Stimulated activated CD8-positive, alpha-beta memory T cell treated with anti-CD3 and anti-CD28 coated beads, Interleukin-4, amount 100 ng/mL, for 24 hours (primary cell): ENCODE results near the gene TRIM14.
A peak's percentile ranks its signal among the peaks of the same experiment; 100 is the strongest.

Experiments used
- DNase-seq: peaks from one replicate; pipeline ENCODE4 v3.0.0-alpha.2; 2020; ENCODE audit warnings: low read depth

The TRIM14 gene, protein sequence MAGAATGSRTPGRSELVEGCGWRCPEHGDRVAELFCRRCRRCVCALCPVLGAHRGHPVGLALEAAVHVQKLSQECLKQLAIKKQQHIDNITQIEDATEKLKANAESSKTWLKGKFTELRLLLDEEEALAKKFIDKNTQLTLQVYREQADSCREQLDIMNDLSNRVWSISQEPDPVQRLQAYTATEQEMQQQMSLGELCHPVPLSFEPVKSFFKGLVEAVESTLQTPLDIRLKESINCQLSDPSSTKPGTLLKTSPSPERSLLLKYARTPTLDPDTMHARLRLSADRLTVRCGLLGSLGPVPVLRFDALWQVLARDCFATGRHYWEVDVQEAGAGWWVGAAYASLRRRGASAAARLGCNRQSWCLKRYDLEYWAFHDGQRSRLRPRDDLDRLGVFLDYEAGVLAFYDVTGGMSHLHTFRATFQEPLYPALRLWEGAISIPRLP

DNA sequence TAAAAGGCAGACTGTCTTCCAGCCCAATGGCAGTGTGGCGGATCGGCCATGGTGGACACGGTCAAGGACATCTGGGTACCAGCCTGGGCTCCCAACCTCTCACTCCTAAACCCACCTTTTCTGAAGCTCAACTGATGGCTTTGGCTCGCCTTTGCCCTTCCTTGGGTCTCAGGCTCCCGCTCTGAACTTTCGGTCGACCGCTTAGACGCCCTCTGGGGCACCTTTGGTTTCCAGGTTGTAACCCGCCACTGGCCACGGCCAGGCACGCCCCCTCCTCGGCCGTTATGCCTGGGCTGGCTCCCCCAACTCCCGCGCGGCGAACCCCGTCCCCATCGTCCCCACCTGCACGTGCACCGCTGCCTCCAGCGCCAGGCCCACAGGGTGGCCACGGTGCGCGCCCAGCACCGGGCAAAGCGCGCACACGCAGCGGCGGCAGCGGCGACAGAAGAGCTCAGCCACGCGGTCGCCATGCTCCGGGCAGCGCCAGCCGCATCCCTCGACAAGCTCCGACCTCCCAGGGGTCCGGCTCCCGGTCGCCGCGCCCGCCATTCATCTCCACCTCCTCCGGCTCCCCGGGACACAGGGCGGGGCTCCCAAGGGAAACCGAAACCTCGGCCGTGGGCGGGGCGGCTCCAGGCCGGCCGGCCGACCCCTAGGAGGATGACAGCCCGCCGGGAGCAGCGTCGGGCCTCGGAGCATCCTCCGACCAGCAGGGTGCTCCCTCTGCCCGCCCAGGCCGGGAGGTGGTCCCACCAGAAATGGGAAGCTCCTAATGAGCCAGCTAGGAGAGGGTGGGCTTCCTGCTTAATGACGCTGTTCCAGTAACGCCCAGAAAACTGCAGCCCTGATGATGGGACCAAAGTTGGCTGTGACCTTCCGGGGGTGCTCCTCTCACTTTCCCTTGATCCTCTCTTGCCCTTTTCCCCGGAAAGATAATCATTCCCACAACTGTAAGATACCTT is at the start of gene TRIM14:
Gene TRIM14, minus strand, starts transcription at position 583 of the 962 bp plus-strand sequence. Its CDS starts 34 bp downstream, at position 549.
- DNase-seq: peak; percentile 30

DNA sequence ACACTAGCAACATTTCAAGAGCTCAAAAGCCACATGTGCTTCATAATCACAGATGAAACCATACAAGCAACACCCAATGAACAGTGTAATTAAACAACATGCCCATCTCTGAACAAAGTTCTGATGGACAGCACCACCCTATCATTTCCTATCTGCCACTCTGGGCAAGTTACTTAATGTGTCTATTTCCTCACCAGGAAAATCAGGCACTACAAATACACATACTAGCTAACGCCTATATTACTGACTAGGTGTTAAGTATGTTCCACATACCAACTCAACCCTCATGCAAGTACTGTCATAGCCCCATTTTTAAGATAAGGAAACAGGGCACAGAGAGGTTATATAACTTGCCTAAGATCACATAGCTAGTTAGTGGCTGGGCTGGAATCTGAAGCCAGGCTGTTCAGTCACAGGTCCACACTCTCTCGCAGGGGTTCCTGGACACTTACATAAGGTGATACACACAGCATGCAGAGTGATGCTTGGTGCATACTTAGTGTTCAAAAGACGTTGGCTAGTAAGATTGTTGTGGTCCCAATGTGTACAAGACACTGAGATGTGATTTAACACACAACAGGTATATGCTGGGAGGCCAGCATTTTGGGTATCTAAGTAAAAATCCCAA is 49.2 kb upstream of the TRIM14 start:
- DNase-seq: no peak

DNA sequence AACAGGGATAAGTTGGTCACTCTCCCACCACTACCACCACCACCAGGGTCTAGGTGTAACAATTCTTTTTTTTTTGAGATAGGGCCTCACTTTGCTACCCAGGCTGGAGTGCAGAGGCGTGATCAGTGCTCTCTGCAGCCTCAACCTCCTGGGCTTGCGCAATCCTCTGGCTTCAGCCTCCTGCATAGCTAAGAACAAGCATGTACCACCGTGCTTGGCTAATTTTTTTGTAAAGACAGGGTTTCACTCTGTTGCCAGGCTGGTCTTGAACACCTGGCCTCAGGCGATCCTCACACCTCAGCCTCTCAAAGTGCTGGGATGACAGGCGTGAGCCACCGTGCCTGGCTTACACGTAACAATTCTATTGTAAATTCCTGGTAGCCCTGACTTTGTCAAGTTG is 45.9 kb upstream of the TRIM14 start:
- DNase-seq: no peak

DNA sequence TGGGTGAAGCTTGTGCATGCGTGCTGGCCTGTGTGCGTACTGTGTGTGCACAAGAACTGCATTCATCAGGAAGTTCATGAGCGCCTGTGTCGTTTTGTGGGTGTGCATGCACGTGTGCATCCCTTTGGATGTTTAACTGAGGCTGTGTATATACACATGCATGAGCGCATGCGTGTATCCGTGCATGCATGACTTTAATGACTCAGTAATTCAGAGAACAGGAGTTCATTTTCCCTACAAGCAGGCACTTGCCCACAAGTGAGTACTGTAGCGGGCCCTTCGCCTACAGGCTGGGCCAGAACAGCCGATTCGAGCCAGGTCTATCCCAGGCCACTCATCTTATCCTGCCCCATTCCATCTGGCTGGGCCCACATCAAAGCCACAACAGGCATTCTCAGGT is 43.6 kb upstream of the TRIM14 start:
- DNase-seq: no peak

DNA sequence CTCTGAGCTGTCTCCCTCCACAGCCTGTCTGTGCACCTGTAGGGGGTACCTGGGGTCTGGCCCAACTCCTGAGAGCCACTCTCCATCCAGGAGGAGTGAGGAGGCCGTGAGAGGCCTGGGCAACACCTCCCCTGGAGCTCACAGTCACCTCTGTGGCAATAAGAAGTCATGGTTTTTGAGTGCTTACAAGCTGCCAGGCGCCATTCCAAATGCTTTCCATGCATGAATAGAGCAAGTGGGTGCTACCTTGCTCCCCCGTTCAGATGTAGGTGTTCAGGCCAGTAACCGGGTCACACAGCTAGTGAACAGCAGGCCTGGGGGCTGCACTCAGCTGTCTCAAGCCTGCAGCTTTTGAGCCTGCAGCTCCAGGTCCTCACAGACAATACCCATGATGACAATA is 42.8 kb upstream of the TRIM14 start:
- no peak for DNase-seq

DNA sequence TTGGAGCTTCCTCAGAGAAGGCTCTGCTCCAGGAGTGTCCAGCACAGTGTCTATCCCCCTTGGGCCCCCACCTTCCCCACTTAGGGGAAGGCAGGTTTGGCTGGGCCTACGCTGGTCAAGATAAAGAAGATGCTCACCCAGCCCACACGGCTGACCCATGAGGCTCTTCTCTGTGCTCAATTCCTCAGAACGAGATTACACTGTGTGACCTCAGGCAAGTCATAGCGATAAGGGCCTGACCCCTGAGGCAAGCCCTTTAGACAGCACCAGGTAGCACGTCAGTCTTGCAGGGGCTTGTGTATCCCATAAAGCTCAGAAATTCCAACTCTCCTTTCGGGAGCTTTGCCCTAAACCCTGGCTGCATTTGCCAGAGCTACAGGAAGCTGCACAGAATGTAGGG is 40.8 kb upstream of the TRIM14 start:
- no peak for DNase-seq

DNA sequence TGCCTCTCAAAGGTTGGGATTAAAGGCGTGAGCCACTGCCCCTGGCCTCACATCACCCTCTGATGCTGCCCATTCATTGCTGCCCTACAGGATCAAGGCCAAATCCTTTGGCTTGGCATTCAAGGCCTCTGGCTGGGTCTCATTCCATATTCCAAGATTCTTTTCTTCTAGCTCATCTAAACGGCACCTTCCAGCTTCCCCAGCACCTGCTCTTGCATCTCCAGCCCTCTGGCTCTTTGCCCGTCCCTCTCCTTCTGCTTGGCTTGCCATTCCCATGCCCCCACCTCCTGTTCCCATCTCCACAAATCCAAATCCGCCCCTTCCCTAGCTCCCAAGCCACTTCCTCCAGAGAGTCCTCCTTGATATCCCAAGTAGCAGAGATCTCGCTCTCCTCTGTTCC is 40.3 kb upstream of the TRIM14 start:
- DNase-seq: no peak

DNA sequence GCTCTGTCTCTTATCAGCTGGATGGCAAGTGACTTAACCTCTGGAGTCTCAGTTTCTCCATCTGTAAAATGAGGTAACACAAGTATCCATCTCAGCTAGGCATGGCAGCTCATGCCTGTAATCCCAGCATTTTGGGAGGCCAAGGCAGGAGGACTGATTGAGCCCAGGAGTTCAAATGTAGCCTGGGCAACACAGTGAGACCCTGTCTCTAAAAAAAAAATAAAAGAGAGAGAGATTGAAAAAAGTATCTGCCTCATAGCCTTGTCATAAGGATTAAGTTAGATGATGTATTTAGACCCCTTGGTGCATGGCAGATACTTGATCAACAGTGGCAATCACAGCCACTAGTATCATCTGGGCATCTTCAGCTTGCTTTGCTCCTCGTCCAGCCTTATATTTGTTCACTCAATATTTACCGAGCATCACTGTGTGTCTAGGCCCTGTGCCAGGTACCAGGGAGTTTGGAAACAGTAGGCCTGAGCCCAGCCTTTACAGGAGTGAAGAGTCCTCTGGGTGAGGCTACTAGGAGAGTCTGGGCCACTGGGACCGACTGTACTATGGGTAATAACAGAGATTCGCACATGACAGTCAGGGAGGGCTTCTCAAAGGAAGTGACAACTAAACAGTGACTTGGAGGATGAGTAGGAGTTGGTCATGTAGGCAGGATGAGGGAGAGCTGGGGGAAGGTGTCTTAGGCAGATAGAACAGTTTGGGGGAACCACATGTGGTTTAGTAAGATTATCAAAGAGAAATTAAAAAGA is 39.2 kb upstream of the TRIM14 start:
- DNase-seq: no peak

DNA sequence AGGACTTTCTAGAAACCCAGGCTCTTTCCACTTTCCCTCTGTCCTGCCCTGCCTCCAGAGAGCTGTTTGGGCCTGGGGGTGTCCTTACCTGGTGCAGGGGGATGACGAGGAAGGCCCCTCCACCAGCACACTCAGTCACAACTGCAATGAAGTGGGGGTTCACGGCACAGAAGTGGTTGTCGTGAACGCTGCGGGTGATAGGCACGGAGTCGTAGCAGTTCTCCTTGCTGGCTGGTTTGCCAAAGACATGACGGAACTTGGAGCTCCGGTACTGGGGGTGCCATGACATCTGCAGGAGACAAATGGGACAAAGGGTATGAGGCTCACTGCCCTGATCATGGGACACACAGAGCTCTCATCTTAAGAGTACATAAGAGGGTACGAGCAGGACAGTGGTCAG is 38.4 kb upstream of the TRIM14 start:
- DNase-seq: no peak

DNA sequence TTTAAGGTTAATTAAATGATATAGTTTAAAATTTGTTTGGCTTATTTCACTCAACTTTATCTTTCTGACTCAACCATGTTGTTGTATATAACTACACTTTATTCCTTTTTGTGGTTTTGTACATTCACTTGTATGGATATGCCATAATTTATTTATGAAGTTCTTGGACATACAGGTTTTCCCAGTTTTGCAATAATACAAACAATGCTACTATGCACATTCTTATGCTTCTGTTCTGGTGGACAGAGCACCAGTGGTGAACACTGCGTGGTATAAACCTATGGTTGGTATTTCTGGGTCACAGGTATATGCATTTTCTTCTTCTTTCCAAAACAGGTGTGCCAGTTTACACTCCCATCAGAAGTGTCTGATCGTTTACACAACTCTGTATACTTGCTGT is 35.7 kb upstream of the TRIM14 start:
- no peak for DNase-seq

DNA sequence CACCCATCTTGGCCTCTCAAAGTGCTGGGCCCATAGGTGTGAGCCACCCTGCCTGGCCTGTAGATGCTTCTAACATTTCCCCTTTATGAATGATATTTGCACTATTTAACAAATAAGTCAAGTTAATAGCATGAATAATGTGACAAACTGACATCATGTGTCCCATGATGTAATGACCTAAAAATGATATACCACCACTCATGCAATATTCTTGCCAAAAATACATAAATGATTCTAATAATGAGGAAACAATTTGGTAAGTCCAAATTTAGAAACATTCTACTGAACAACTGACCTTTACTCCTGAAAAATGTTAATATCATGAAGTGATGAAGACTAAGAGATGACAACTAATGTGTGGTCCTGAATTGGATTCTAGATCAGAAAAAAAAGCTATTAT is 33.5 kb upstream of the TRIM14 start:
- DNase-seq: no peak

DNA sequence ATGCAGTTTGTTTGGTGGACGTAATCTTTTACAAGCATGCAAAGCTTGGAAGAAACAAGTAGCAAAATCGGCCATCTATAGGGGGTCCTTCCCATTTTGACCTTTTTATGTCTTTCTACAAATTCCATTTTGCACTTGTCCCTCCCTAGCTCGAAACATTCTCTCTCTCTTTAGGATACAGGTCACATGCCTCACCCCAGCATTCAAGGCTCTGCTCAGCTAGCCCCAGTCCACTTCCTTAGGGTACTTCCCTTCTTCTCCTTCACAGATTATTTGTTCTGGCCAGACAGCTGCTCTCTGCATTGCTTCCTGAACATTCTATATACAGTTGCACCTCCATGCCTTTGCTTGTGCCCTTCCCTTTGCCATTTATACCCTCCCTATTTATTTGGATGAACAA is 31.7 kb upstream of the TRIM14 start:
- no peak for DNase-seq

DNA sequence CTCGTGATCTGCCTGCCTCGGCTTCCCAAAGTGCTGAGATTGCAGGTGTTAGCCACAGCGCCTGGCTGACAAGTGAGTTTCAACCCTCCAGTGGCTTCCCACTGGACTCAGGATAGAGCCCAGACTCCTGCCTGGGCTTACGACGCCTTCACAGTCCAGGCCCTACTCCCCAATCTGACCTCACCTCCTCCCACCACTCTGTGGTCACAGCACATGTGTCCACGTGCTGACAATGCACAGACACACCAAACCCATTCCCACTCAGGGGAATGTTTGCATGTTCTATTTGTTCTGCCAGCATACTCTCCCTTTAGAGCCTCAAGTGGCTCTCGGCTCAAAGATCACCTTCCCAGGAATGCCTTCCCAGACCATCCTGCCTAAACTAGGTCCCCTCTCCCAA is 31.1 kb upstream of the TRIM14 start:
- DNase-seq: no peak

DNA sequence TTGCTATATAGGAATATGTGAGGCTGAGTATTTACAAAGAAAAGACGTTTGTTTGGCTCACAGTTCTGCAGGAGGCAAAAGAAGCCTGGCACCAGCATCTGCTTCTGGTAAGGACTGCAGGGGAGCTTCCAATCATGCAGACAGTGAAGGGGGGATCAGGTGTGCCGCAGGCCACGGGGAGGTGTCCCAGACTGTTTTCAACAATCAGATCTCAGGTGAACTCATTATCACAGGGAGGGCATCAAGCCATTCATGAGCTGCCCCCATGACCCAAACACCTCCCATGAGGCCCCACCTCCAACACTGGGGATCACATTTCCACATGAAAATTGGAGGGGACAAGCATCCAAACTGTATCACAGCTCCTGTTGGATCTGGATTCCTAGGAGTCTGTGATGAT is 30.4 kb upstream of the TRIM14 start:
- no peak for DNase-seq

DNA sequence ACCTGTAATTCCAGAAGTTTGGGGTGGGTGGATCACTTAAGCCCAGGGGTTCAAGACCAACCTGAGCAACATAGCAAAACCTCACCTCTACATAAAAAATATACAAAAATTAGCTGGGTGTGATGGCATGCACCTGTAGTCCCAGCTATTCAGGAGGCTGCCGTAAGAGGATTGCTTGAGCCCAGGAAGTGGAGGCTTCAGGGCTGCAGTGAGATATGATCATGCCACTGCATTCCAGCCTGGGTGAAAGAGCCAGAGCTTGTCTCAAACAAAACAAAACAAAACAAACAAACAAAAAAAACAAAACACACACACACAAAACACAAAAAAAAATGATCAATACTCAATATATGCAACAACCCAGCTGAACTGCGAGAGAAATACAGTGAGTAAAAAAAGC is 29.5 kb upstream of the TRIM14 start:
- DNase-seq: no peak

DNA sequence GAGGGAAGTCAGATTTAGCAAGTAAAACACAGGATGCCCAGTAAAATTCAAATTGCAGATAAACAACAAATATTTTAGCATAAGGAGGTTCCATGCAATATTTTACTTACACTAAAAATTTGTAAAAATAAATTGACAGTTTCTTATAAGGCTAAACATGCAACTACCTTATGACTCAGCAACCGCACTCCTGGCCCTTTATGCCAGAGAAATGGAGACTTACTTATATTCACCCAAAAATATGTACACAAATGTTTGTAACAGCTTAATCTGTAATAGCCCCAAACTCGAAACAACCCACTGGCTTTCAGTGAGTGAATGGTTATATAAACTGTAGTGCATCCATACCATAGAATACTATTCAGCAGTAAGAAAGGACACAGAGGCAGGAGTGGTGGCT is 28.6 kb upstream of the TRIM14 start:
- no peak for DNase-seq

DNA sequence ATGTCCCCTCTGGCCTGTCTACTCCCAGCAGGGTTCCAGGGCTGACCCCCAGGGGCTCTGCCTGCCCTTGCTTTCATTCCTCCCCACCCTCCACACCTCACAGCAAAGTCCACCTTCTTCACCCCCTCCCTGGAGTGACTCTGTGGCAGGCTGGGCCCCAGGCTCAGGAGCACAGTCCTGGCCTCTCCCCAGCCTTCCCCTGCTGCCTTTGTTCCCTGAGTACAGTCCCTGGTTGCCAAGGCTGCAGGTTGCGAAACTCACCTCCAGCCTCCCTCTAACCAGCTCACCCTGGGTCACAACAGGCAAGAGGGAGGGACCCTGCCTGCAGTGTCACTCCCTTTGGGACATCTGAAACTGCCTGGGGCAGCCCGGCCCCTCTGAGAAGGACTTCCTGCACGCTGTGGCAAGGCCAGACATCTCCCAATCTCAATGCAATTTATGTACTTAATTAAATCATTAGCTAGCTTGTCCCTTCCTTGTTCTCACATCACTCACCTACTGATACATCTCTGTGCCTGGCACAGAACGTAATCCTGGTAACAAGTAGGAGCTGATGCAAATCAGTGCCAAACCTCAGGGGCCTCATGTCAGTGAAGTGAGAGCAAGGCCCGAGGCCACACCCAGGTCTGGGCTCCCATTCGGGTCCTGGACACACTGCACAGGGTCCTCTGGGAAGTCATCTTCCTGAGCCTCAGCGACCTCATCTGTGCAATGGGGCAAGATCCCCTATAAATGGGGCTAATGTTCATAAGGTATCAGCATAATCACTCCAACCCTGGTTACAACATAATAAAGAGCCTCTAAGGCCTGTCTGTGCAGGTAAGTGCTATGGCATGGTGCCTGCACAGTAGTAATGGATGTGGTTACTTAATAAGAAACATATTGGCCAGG is 27.3 kb upstream of the TRIM14 start:
- no peak for DNase-seq

DNA sequence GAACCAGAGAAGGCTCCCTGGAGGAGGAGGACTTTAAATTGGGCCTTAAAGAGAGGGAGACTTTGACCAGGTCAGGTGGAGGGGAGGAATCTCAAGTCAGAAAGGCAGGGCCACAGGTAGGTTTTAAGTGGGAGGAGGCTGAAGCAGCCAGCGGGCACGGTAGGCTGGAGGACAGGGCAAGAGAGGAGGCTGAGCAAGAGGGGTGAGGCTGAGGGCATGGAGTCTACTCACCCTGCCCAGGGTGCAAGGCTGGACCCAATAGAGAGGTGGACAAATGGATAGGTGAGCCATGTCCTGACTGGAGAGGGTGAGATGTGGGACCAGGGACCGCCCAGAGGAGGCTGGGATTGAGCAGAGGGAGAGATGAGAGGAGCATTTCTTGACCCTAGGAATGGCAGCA is 25.6 kb upstream of the TRIM14 start:
- no peak for DNase-seq

DNA sequence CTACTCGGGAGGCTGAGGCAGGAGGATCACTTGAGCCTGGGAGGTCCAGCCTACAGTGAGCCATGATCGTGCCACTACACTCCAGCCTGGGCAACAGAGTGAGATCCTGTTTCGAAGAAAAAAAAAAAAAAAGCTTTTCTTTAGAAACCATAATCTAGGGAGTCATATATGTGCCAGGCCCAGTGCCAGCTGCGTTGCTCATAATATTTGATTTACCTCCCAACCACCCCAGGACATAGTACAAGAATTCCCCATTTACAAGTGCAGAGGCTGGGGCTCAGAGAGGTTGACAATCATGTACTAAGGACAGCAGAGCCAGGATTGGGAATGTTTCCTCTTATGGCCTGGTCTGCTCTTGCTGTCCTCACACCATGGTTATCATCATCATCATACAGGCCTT is 25.1 kb upstream of the TRIM14 start:
- DNase-seq: no peak

DNA sequence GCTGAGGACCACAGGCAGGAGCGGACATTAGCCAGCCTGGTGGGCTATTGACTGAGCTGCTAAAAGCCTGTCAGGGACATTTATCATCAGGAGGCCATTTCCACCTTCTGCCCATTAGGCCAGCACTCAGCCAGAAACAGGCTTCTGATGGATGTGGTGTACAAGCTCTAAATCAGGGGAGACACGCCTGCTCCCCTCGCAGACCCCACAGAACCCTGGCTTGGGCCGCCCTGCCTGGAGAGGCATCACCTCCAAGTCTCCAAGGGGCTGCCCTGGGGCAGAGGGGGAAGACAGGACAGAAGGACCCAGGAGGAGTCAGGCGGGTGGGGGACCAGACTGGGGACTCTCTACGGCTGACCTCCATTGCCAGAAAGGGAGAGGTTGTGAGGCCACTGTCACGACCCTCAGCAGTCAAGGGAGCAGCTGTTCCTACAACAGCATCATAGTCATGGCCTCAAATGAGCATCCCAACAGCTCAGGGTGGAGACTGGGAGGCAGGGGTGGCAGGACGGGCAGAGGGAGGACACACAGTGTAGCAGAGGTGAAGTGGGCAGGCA is 24.0 kb upstream of the TRIM14 start:
- no peak for DNase-seq
